Activated T-cell treated with anti-CD3 and anti-CD28 coated beads, Interleukin-2, amount 50 U/mL, for 4 hours (primary cell): ENCODE results near the gene KMT5B. TPM values are rescaled to one million over a fixed set of nuclear protein-coding genes. Genes with fewer than 3 reads are reported as not detected.

ENCODE experiments used
- ATAC-seq, 2 donors: fragments of 200-7000 bp; cut with Tn5 transposase; one replicate each; pipeline ENCODE4 v1.10.0; 2021
- DNase-seq: peaks from one replicate; pipeline ENCODE4 v3.0.0-alpha.2; 2020
- H3K27me3 Mint-ChIP-seq: one replicate; pipeline ENCODE4 v1.8.0; 2021; ENCODE audit warnings: low read depth, mixed read lengths
- H3K36me3 Mint-ChIP-seq: one replicate; pipeline ENCODE4 v1.8.0; 2022; ENCODE audit warnings: mixed read lengths; ENCODE audit not compliant: insufficient read depth
- H3K4me1 Mint-ChIP-seq: one replicate; pipeline ENCODE4 v1.8.0; 2021; ENCODE audit warnings: low read depth, mixed read lengths
- H3K4me3 Mint-ChIP-seq: one replicate; pipeline ENCODE4 v1.8.0; 2021; ENCODE audit warnings: mild to moderate bottlenecking, moderate library complexity, mixed read lengths
- H3K9me3 Mint-ChIP-seq: one replicate; pipeline ENCODE4 v1.8.0; 2021; ENCODE audit warnings: mixed read lengths
- total RNA-seq, 3 donors: library from RNA; stranded (reverse); gene quantifications; one replicate each; pipeline ENCODE4 v1.2.1, GENCODE V29; 2021

KMT5B gene
- total RNA-seq, 3 donors from 2014 or later, result 23.5 to 30.0 (median 25.7) TPM

DNA sequence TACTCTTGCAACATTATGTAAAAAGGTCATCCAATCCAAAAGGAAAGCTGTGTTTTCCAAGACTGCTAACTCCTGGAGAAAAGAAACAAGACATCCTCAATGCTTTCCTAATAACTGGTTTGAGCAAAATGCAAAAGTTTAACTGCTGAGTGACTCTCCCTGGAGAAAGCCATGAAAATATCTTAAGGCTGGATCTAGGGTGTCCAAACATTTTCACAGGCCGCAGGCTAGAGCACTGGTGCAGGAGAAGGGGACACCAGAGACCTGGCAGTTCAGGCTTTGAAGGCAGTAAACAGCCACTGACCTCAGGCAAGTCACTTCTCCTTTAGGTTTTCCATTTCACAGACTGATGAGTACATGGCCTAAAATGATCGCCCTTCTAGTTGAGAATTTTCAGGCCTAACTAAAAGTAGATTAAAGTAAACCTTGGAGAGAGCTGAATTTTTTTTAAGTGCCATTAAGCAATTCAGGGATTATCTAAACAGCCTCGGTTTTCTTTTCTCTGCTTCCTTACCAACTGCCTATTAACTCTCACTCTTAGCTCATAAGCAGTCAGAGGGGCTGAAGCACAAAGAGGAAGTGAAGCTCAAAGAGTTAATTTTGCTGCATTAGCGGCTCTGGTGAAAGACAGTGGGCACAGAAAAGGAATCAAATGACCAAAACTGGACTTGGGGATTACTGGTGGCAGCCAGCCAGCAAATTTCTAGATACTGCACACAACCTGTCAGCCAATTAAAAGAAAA lies 94.2 kb downstream of the KMT5B start:
- peaks cover 7% of the 10 kb centered on the region for H3K4me1 Mint-ChIP-seq
- no peak for DNase-seq
- no peaks in the 10 kb centered on the region for H3K27me3 Mint-ChIP-seq
- no peak for ATAC-seq
- H3K9me3 Mint-ChIP-seq, result no peaks in the 10 kb centered on the region
- no peaks in the 10 kb centered on the region for H3K36me3 Mint-ChIP-seq
- H3K4me3 Mint-ChIP-seq, result no peak overlapping the region

DNA sequence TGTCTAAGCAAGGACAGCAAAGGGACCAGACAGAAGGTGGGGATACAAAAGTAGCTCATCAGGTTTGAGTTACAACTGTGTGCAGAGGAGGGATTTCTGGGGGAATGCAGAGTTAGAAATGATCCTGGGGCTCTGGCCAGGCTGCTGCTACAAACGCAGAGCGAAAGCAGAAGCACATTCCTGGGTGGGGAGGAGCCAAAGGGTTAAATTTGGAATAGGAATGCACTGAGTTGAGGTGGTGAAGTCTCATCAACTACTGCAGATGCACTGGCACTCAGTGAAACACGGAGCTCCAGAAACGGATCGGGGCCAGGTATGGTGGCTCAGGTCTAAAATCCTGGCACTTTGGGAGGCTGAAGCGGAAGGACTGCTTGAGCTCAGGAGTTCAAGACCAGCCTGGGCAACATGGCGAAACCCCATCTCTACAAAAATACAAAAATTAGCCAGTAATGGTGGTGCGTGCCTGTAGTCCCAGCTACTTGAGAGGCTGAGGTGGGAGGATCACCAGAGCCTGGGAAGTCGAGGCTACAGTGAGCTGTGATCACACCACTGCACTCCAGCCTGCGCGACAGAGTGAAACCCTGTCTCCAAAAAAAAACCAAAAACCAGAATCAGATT lies 95.1 kb downstream of the KMT5B start:
- H3K36me3 Mint-ChIP-seq, result no peaks in the 10 kb centered on the region
- H3K27me3 Mint-ChIP-seq, result no peaks in the 10 kb centered on the region
- no peaks in the 10 kb centered on the region for H3K9me3 Mint-ChIP-seq
- ATAC-seq, result no peak
- H3K4me1 Mint-ChIP-seq, result peaks cover 7% of the 10 kb centered on the region
- DNase-seq, result no peak
- H3K4me3 Mint-ChIP-seq, result no peak overlapping the region

DNA sequence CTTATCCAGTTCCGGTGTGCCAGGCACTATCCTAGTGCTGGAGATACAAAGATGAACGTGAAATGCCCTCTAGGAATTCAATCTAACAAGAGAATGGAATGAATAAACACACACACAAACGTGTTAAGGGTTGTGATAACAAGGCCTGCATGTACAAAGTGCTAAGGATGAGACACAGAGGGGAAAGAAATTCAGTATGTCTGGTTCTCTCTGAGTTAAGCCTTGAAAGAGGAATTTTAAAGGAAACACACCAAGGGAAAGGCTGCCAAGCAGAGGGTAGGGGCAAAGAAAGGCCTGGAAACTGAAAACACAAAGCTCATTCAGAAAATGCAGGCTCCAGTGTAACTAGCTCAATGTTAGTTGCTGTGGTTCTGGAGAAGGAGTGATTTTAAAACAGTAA lies 96.1 kb downstream of the KMT5B start:
- Mint-ChIP-seq H3K36me3 (no peaks in the 10 kb centered on the region), H3K9me3 (no peaks in the 10 kb centered on the region), H3K4me3 (no peak overlapping the region), H3K27me3 (no peaks in the 10 kb centered on the region), H3K4me1 (peaks cover 5% of the 10 kb centered on the region)
- ATAC-seq (no peak), DNase-seq (no peak)

DNA sequence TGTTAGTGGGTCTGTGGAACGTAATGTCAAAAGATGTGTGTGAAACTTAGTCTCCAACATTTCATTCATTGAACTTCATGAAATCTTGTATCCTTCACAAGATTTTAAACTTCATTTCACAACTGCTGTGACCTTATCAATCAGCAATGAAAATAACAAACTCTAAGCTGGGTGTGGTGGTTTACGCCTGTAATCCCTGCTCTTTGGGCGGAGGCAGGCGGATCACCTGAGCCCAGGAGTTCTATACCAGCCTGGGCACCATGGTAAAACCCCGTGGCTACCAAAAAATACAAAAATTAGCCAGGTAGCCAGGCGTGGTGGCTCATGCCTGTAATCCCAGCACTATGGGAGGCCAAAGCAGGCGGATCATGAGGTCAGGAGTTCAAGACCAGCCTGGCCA lies 97.0 kb downstream of the KMT5B start:
- ATAC-seq, result no peak
- H3K27me3 Mint-ChIP-seq, result no peaks in the 10 kb centered on the region
- no peak overlapping the region for H3K4me3 Mint-ChIP-seq
- H3K9me3 Mint-ChIP-seq, result no peaks in the 10 kb centered on the region
- H3K36me3 Mint-ChIP-seq, result no peaks in the 10 kb centered on the region
- DNase-seq, result no peak
- peaks cover 5% of the 10 kb centered on the region for H3K4me1 Mint-ChIP-seq

DNA sequence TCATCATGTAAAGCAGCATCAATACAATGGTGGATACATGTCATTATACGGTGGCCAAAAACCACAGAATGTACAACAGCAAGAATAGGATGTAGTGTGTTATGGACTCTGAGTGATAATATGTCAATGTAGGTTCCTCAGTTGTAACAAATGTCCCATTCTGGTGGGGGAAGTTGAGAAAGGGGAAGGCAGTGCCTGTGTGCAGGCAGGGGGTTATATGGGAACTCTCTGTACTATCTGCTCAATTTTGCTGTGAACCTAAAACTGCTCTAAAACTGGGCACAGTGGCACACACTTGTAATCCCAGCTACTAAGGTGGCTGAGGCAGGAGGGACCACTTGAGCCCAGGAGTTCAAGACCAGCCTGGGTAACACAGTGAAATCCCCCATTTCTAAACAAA lies 97.8 kb downstream of the KMT5B start:
- no peak for DNase-seq
- ATAC-seq, result no peak
- peaks cover 5% of the 10 kb centered on the region for H3K4me1 Mint-ChIP-seq
- H3K36me3 Mint-ChIP-seq, result no peaks in the 10 kb centered on the region
- no peak overlapping the region for H3K4me3 Mint-ChIP-seq
- no peaks in the 10 kb centered on the region for H3K9me3 Mint-ChIP-seq
- H3K27me3 Mint-ChIP-seq, result no peaks in the 10 kb centered on the region

DNA sequence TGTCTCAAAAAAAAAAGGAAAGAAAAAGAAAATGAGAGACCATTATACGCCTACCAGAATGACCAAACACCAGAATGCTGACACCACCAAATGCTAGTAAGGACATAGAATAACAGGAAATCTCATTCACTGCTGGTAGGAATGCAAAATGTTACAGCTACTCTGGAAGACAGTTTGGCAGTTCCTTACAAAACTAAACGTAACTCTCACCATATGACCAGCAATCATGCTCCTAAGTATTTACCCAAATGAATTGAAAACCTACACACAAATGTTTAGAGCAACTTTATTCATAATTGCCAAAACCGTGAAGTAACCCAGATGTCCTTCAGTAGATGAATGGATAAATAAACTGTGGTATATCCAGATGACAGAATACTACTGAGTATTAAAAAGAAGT lies 99.1 kb downstream of the KMT5B start:
- Mint-ChIP-seq H3K9me3 (no peaks in the 10 kb centered on the region), H3K27me3 (no peaks in the 10 kb centered on the region), H3K36me3 (no peaks in the 10 kb centered on the region), H3K4me3 (no peak overlapping the region), H3K4me1 (peaks cover 1% of the 10 kb centered on the region)
- no peak for DNase-seq
- ATAC-seq, result no peak

DNA sequence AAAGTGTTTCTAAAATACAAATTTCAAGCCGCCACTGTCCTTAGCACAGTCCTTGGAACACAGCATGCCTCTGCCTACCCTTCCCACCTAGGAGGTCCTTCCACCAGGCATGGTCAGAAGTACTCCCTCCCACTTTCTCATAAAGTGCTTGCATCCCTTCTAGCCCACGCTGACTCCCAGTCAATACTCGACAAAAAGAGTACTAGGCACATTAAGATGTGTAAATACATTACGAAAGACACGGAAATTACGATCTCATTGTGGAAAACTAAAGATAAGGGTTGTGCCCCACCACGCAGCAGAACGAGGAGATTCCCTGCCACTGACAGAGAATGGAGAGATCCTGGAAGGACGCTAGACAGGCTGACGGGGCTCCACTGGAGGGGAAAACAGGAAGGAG lies 105.4 kb downstream of the KMT5B start:
- Mint-ChIP-seq H3K27me3 (no peaks in the 10 kb centered on the region), H3K9me3 (no peaks in the 10 kb centered on the region), H3K36me3 (peaks cover 4% of the 10 kb centered on the region), H3K4me3 (no peak overlapping the region), H3K4me1 (peaks cover 2% of the 10 kb centered on the region)
- DNase-seq, result no peak
- no peak for ATAC-seq

DNA sequence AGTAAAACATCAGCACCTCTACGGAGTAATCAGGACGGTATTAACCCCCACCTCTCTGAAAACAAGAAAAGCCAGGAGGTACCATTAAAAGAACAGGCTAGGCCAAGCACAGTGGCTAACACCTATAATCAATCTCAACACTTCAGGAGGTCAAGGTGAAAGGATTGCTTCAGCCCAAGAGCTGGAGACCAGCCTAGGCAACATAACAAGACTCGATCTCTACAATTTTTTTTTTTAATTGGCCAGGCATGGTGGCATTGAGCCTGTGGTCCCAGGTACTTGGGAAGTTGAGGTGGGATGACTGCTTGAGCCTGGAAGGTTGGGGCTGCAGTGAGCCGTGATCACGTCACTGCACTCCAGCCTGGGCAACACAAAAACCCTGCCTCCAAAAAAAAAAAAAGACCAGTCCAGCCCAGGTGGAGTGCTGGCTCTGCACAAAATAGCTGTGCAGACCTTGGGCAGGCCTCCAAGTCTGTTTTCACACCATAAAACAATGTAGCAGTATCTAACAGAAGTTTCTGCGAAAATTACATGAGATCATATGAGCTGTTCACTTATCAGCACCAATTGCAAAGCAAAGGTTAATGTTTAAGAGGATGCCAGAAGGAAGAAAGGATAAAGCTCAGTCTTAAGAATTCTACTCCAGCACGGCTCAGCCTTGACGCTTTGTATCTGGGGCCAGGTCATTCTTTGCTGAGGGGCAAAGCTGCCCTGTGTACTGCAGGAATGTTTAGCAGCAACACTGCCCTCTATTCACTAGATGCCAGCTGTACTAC lies 106.7 kb downstream of the KMT5B start:
- Mint-ChIP-seq H3K9me3 (no peaks in the 10 kb centered on the region), H3K4me1 (peaks cover 2% of the 10 kb centered on the region), H3K36me3 (peaks cover 4% of the 10 kb centered on the region), H3K4me3 (no peak overlapping the region), H3K27me3 (no peaks in the 10 kb centered on the region)
- DNase-seq, result no peak
- no peak for ATAC-seq

Other genes with a start within 250 kb of the KMT5B start
- gene UNC93B1, start 209.2 kb downstream of the KMT5B start, total RNA-seq, result 10 to 100 TPM; 12.8 to 15.6 (median 14.1) TPM
- under 1 TPM in 2 of 3 donors, not detected in 1; 0.08 to 0.15 TPM for gene ALDH3B1, start 203.0 kb downstream of the KMT5B start, total RNA-seq
- 100 to 1,000 TPM; 157 to 173 (median 159) TPM for gene NDUFS8, start 182.6 kb downstream of the KMT5B start, total RNA-seq
- 100 to 1,000 TPM in 2 of 3 donors, 10 to 100 TPM in 1; 87.0 to 109 (median 101) TPM for gene TCIRG1, start 174.3 kb downstream of the KMT5B start, total RNA-seq
- 10 to 100 TPM; 15.1 to 20.2 (median 18.9) TPM for gene CHKA, start 91.9 kb downstream of the KMT5B start, total RNA-seq
- 10 to 100 TPM; 46.8 to 49.2 (median 47.3) TPM for gene C11orf24, start 58.7 kb upstream of the KMT5B start, total RNA-seq
- gene LRP5, start 99.3 kb upstream of the KMT5B start, total RNA-seq, result 1 to 10 TPM; 7.7 to 8.5 (median 7.9) TPM
- 100 to 1,000 TPM; 126 to 129 (median 128) TPM for gene PPP6R3, start 247.5 kb upstream of the KMT5B start, total RNA-seq